ENCODE data around the gene LETM1. TPM values are rescaled to one million over a fixed set of nuclear protein-coding genes. Genes with fewer than 3 reads are reported as not detected.
A peak's percentile ranks its signal among the peaks of the same experiment; 100 is the strongest.

LETM1 gene
- total RNA-seq, 4 donors from 2014 or later, result 40.6 to 85.6 (median 72.8) TPM

DNA sequence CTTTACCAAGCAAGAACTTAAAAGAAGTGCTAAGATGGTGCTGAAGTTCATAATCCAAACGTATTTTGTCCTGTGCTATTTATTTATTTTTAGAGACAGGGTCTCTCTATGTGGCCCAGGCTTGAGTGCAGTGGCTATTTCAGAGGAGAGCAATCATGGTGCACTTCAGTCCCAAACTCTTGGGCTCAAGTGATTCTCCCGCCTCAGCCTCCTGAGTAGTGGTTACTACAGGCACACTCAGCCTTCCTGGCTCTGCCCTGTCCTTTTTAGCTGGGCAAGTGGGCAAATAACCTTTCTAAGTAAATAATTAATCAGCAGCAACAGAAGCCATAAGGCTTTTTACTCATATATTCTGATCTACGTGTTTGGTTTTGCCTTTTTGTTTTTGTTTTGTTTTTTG is 17.8 kb upstream of the LETM1 start:
- Histone ChIP-seq H3K27me3 (no peaks in the 10 kb centered on the region), H3K4me3 (no peak overlapping the region), H3K4me1 (peaks cover 10 to 43% (median 19%) of the 10 kb centered on the region in 3 donors), H3K9me3 (no peaks in the 10 kb centered on the region), H3K27ac (no peak overlapping the region), H3K36me3 (no peaks in the 10 kb centered on the region)
- intact Hi-C loops (cut with DNase I), result no loop called here
- no peak for DNase-seq
- TF ChIP-seq, protein P1, sequence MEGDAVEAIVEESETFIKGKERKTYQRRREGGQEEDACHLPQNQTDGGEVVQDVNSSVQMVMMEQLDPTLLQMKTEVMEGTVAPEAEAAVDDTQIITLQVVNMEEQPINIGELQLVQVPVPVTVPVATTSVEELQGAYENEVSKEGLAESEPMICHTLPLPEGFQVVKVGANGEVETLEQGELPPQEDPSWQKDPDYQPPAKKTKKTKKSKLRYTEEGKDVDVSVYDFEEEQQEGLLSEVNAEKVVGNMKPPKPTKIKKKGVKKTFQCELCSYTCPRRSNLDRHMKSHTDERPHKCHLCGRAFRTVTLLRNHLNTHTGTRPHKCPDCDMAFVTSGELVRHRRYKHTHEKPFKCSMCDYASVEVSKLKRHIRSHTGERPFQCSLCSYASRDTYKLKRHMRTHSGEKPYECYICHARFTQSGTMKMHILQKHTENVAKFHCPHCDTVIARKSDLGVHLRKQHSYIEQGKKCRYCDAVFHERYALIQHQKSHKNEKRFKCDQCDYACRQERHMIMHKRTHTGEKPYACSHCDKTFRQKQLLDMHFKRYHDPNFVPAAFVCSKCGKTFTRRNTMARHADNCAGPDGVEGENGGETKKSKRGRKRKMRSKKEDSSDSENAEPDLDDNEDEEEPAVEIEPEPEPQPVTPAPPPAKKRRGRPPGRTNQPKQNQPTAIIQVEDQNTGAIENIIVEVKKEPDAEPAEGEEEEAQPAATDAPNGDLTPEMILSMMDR (IDR thresholded peaks at IDR 0.05), result no peak
- no peak for TF ChIP-seq POLR2A (IDR thresholded peaks at IDR 0.05)
- 71 to 80% methylated on average over 3 of the region's 3 CpGs for WGBS, 2 donors

DNA sequence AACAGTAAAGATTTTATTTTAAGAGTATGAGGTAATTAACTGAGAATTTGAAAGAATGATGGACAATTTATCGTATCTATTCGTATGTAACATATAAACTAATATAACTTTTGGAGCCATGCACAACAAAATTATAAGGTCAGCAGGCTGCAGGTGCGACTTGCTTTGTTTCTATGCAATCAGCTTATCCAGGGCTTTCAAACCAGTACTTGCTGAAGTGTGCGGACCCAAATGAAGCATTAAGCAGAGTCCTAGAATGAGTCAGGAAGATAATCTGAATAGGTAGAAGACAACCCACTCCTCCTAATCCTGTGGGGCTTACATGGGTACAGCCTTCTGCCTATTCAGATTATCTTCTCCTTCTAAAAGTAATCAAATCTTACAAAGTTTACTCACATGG is 17.3 kb upstream of the LETM1 start:
- Histone ChIP-seq H3K4me3 (no peak overlapping the region), H3K4me1 (peaks cover 10 to 43% (median 19%) of the 10 kb centered on the region in 3 donors), H3K36me3 (no peaks in the 10 kb centered on the region), H3K27ac (peak overlapping the region in 1 of 4 donors; percentile 100), H3K27me3 (no peaks in the 10 kb centered on the region), H3K9me3 (no peaks in the 10 kb centered on the region)
- no peak for DNase-seq
- 64 to 79% methylated on average over 4 of the region's 4 CpGs for WGBS, 2 donors
- TF ChIP-seq POLR2A (IDR thresholded peaks at IDR 0.05), result no peak
- TF ChIP-seq, protein P1 (IDR thresholded peaks at IDR 0.05), result no peak
- intact Hi-C loops (cut with DNase I), result no loop called here

DNA sequence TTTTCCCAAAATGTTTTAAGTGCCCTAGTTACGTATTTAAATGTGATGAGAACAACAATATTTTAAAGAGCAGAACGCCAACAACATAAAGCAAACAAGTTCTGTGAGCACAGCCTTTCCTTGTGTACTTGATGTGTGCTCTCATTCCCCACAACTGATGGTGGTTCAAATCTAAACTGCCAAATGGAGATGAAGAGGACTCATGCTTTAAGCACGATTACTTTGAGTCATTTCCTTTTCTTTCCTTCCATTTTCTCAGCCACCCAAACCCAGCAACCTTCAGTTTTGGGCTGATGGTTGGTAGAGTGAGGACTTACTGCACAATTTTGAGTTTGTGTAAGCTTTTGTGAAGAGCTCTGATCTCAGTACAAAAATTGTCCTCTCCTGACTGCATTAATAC is 16.9 kb upstream of the LETM1 start:
- 28 to 36% methylated on average over 3 of the region's 3 CpGs for WGBS, 2 donors
- Histone ChIP-seq H3K4me1 (peaks cover 10 to 43% (median 19%) of the 10 kb centered on the region in 3 donors), H3K36me3 (no peaks in the 10 kb centered on the region), H3K4me3 (peak overlapping the region in 1 of 4 donors; percentile 99), H3K27me3 (no peaks in the 10 kb centered on the region), H3K27ac (peak overlapping the region in 2 of 4 donors; percentile 82 to 100), H3K9me3 (no peaks in the 10 kb centered on the region)
- intact Hi-C loops (cut with DNase I), result no loop called here
- DNase-seq, result no peak
- TF ChIP-seq, protein P1 (IDR thresholded peaks at IDR 0.05), result no peak
- TF ChIP-seq POLR2A (IDR thresholded peaks at IDR 0.05), result no peak

DNA sequence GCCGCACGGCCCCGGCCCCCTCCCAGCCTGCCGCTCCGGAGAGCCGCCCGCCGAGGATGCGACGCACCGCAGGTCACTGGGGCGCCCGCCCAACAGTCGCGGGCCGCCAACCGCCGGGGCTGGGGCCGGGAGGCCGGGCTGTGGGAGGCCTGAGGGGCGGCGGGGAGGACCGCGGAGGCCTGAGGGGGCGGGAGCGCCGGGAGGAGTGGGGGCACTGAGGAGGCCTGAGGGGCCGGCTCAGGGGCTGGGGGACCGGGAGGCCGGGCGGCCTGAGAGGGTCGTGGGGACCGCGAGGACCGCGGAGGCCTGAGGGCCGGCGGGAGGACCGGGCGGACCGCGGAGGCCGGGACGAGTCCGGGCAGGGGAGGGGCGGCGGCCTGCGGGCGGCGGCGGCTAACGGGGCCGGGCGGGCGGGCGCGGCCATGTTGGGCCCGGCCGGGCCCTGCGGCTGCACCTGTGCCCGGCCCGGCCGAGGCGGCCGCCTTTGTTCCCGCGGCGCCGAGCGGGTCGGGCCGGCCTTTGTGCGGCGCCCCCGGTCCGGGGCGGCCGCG is 15.6 kb upstream of the LETM1 start:
- Histone ChIP-seq H3K27ac (peak overlapping the region; percentile 82 to 100 (median 96)), H3K27me3 (peaks cover 0 to 10% (median 0%) of the 10 kb centered on the region in 4 donors), H3K36me3 (no peaks in the 10 kb centered on the region), H3K9me3 (no peaks in the 10 kb centered on the region), H3K4me1 (peaks cover 10 to 43% (median 19%) of the 10 kb centered on the region in 3 donors), H3K4me3 (peak overlapping the region; percentile 69 to 99 (median 96))
- intact Hi-C loops (cut with DNase I), result no loop called here
- WGBS, 2 donors, result no CpG with 5 or more reads among the region's 79 CpGs
- no peak for DNase-seq
- TF ChIP-seq POLR2A (IDR thresholded peaks at IDR 0.05), result no peak
- TF ChIP-seq, protein P1 (IDR thresholded peaks at IDR 0.05), result no peak

DNA sequence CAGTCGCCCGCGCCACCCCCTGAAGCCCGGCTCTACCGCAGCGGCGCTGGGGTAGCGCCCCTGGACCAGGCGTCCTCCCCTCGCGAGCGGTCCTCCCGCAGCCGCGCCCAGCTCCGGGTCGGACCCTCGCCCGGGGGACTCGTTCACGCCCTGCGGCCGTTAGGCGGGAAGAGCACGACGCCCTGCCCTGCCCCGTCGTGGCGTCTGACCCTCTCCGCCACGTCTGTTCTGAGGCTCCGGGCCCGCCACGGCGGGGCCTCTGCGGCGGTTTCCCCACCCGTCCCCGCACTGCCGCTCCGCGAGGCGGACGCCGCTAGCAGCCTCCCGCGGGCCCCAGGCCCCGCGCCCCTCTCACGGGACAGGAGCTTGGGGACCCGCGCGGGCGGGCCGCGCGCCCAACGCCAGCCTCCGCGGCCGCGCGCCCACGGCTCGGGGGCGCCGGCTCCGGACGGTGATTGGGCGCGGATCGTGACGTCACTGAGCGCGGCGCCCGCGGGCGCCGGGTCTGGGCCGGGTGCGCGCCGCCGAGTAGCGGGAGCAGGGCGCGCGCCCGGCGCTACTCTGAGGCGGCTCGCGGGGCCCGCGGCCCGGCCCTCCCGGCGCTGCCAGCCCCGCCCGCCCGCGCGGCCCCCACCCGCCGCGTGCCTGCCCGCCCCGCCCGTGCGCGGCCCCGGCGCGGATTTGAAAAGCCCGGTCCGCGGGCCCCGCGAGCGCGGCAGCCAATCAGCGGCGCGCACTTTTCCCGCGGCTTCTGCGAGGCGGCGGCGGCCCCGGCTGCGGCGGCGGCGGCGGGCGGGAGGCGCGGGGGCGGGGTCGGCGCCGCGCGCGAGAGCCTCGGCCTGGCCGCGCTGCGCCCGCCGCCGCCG is 14.9 kb upstream of the LETM1 start, which contains the start of gene NSD2:
TSS of gene NSD2 (plus strand) at position 816 of the 866 bp plus-strand sequence. CDS start 29,262 bp downstream, outside the sequence.
- Histone ChIP-seq H3K27me3 (peaks cover 0 to 17% (median 0%) of the 10 kb centered on the region in 4 donors), H3K9me3 (no peaks in the 10 kb centered on the region), H3K36me3 (no peaks in the 10 kb centered on the region), H3K4me3 (peak within 1 kb of the TSS; percentile 81 to 99 (median 97)), H3K4me1 (peaks cover 10 to 43% (median 19%) of the 10 kb centered on the region in 3 donors), H3K27ac (peak within 1 kb of the TSS; percentile 98 to 100 (median 100))
- DNase-seq, result peak; percentile 27
- intact Hi-C loops (cut with DNase I), result no loop called here
- TF ChIP-seq POLR2A (IDR thresholded peaks at IDR 0.05), result peak in 3 of 4 donors; percentile 11 to 90 (median 83)
- TF ChIP-seq, protein P1 (IDR thresholded peaks at IDR 0.05), result no peak
- no CpG with 5 or more reads among the region's 155 CpGs for WGBS, 2 donors
